Measurements from ENCODE around the gene SLC40A1.

Gene SLC40A1

DNA sequence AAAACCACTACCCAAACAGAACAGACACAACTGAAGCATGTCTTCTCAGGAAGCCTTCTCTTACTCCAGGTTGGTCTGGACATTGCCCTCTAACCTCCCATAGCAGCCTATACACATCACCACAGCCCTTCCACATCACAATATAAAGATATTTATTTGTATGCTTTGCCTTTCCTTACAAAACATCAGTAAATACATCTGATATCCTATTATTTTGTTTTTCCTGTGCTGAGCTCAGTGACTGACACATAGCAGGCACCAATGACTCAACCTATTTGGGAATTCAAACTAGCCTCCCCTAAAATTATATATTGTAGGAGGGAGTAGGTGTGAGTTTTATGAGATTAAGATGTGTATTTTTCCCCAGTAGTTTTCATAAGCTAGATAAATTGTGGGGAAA is 28.8 kb downstream of the SLC40A1 start:
- Histone ChIP-seq H3K36me3 (ENCODE audit: control insufficient read depth, insufficient read depth, low read length) (no peaks in the 10 kb centered on the region), H3K9ac (ENCODE audit: low read length) (no peak overlapping the region), H3K4me1 (ENCODE audit: control insufficient read depth, insufficient read depth, low read length) (peaks cover 14% of the 10 kb centered on the region), H3K27ac (ENCODE audit: low read depth, low read length) (no peak overlapping the region), H3K4me3 (ENCODE audit: low read depth, low read length) (no peak overlapping the region), H3K9me3 (ENCODE audit: control insufficient read depth, insufficient read depth, low read depth, low read length) (no peaks in the 10 kb centered on the region), H3K27me3 (ENCODE audit: control insufficient read depth, insufficient read depth, low read length) (no peaks in the 10 kb centered on the region)

DNA sequence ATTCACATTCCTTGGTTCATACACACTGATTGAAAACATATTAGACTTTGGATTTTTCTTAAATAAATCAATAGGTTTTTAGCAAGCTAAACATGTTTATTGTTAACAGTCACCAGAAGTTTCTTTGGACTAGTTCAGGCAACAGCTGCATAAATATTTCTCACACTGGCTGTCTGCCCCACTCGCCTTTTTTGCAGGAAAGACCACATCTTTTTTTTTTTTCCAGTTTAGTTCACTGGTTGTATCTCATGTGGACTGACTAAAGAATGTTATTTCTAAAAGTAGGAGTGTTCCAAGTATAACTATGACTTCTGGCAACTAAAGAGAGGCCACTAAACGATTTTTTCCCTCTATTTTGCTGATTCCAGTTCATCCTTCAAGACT is 31.1 kb downstream of the SLC40A1 start:
- no peaks in the 10 kb centered on the region for H3K9me3 ChIP-seq (ENCODE audit: control insufficient read depth, insufficient read depth, low read depth, low read length)
- no peak overlapping the region for H3K27ac ChIP-seq (ENCODE audit: low read depth, low read length)
- no peaks in the 10 kb centered on the region for H3K36me3 ChIP-seq (ENCODE audit: control insufficient read depth, insufficient read depth, low read length)
- H3K27me3 ChIP-seq (ENCODE audit: control insufficient read depth, insufficient read depth, low read length) = no peaks in the 10 kb centered on the region
- H3K9ac ChIP-seq (ENCODE audit: low read length) = no peak overlapping the region
- no peak overlapping the region for H3K4me3 ChIP-seq (ENCODE audit: low read depth, low read length)
- H3K4me1 ChIP-seq (ENCODE audit: control insufficient read depth, insufficient read depth, low read length) = peaks cover 5% of the 10 kb centered on the region; the same call in 1 of the 2 replicates

DNA sequence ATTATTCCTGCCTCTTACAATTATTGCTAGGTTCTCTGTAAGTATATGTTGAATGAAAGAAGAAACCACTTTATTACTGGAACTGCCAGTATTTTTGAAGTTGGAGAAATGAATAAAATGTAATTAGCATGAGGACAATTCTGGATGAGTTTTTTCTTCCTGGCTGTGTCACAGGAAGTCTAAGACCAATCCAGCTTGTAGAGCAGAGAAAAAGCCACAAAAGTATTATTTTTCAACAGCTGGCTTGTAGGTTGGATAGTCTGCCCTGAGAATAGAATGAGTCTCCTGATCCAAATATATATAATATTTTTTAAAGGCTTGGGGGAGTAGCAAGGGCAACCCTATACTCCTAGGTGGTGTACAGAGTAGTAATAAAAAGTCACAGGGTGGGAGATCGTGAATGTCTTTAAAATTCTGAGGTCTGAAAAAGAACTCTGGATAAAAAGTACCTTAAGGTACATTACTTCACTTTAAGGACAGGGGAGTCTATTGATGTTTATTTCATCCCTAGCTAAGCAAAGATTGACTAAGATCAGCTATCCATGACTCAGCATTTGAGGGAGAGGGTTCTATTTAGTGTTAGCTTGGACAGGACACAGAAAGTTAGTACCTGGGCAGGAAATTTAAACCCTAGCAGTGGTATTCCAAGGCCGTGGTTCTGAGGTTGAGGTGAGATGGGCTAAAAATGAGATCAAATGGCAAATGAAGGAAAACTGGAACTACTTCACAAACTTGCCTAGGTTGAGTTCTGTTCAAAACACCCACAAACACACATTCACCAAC is 31.7 kb downstream of the SLC40A1 start:
- no peak overlapping the region for H3K27ac ChIP-seq (ENCODE audit: low read depth, low read length)
- H3K9me3 ChIP-seq (ENCODE audit: control insufficient read depth, insufficient read depth, low read depth, low read length) = no peaks in the 10 kb centered on the region
- H3K9ac ChIP-seq (ENCODE audit: low read length) = no peak overlapping the region
- H3K4me3 ChIP-seq (ENCODE audit: low read depth, low read length) = no peak overlapping the region
- H3K27me3 ChIP-seq (ENCODE audit: control insufficient read depth, insufficient read depth, low read length) = no peaks in the 10 kb centered on the region
- H3K4me1 ChIP-seq (ENCODE audit: control insufficient read depth, insufficient read depth, low read length) = peaks cover 5% of the 10 kb centered on the region; the same call in 1 of the 2 replicates
- no peaks in the 10 kb centered on the region for H3K36me3 ChIP-seq (ENCODE audit: control insufficient read depth, insufficient read depth, low read length)

DNA sequence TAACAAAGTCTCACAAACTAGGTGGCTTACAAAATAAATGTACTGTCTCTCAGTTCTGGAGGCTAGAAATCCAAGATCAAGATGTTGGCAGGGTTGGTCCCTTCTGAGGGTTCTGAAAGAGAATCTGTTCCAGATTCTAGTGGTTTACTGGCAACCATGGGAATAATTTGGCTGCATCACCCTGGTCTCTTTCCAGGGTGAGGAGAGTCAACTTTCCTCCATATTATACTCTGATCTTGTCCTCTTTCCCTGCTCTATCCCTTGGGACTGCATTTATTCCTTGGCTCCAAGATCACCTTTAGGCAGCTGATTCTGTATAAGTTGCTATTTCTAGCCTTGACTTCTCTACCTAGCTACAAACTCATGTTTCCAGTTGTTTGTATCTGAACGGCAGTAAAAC is 35.2 kb downstream of the SLC40A1 start:
- Histone ChIP-seq H3K4me3 (ENCODE audit: low read depth, low read length) (no peak overlapping the region), H3K9me3 (ENCODE audit: control insufficient read depth, insufficient read depth, low read depth, low read length) (no peaks in the 10 kb centered on the region)

DNA sequence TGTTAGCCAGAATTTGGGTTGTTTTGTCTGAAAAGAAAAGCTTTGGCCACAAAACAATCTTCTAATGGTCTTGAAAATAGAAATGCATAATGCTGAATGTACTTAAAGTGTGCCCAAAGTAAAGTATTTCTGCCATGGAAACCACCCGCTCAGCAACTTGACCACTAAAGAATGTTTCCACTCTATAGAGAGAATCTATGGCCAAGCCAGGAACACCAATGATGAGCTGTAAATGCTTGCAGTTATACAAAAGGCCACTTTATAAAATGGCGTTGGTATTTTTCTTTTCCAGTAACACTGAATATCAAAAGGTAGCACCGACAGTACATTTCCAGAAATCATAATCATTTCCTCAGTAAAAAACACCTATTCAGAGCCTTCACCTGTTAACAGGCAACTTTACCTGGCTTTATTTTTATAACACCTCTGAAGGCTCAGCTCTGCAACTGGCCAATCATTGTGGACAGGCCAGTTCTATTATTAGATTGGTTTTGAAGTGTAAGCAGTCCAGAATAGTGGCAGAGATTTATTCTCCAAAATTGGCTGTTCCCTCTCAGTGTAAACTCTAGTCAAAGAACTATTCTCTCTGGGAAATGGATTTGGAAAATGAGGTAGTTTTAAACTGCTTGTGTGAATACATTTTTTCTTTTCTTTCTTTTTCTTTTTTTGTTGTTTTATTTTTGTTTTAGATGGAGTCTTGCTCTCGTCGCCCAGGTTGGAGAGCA is 36.1 kb downstream of the SLC40A1 start:
- no peak overlapping the region for H3K4me3 ChIP-seq (ENCODE audit: low read depth, low read length)
- no peak overlapping the region for H3K27ac ChIP-seq (ENCODE audit: low read depth, low read length)
- peaks cover 5% of the 10 kb centered on the region; the same call in 1 of the 2 replicates for H3K4me1 ChIP-seq (ENCODE audit: control insufficient read depth, insufficient read depth, low read length)
- H3K9me3 ChIP-seq (ENCODE audit: control insufficient read depth, insufficient read depth, low read depth, low read length) = no peaks in the 10 kb centered on the region
- no peaks in the 10 kb centered on the region for H3K36me3 ChIP-seq (ENCODE audit: control insufficient read depth, insufficient read depth, low read length)
- H3K9ac ChIP-seq (ENCODE audit: low read length) = no peak overlapping the region
- no peaks in the 10 kb centered on the region for H3K27me3 ChIP-seq (ENCODE audit: control insufficient read depth, insufficient read depth, low read length)

More for the DNA sequence above, 35.2 kb downstream of the SLC40A1 start:
- no peaks in the 10 kb centered on the region for H3K27me3 ChIP-seq (ENCODE audit: control insufficient read depth, insufficient read depth, low read length)
- H3K27ac ChIP-seq (ENCODE audit: low read depth, low read length) = no peak overlapping the region
- no peaks in the 10 kb centered on the region for H3K36me3 ChIP-seq (ENCODE audit: control insufficient read depth, insufficient read depth, low read length)
- H3K4me1 ChIP-seq (ENCODE audit: control insufficient read depth, insufficient read depth, low read length) = peaks cover 5% of the 10 kb centered on the region; the same call in 1 of the 2 replicates
- H3K9ac ChIP-seq (ENCODE audit: low read length) = no peak overlapping the region

DNA sequence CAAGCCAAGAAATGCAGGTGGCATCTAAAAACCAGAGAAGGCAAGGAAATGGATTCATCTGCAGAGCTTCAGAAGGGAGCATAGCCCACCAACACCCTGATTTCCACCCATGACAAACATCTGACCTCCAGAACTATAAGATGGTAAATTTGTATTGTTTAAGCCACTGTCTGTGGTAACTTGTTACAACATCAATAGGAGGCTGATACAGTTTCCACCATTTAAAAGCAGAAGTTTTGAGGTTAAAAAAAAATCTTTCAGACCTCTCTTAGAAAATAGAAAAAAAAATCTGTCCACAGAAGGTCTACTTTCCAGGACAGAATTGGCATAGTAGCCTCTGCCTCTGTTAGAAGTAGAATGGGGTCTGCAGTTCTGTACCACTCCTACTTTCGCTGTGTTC is 37.2 kb downstream of the SLC40A1 start:
- H3K4me3 ChIP-seq (ENCODE audit: low read depth, low read length) = no peak overlapping the region
- no peaks in the 10 kb centered on the region for H3K4me1 ChIP-seq (ENCODE audit: control insufficient read depth, insufficient read depth, low read length)
- H3K27ac ChIP-seq (ENCODE audit: low read depth, low read length) = no peak overlapping the region
- no peaks in the 10 kb centered on the region for H3K36me3 ChIP-seq (ENCODE audit: control insufficient read depth, insufficient read depth, low read length)
- no peaks in the 10 kb centered on the region for H3K27me3 ChIP-seq (ENCODE audit: control insufficient read depth, insufficient read depth, low read length)
- no peaks in the 10 kb centered on the region for H3K9me3 ChIP-seq (ENCODE audit: control insufficient read depth, insufficient read depth, low read depth, low read length)
- no peak overlapping the region for H3K9ac ChIP-seq (ENCODE audit: low read length)

DNA sequence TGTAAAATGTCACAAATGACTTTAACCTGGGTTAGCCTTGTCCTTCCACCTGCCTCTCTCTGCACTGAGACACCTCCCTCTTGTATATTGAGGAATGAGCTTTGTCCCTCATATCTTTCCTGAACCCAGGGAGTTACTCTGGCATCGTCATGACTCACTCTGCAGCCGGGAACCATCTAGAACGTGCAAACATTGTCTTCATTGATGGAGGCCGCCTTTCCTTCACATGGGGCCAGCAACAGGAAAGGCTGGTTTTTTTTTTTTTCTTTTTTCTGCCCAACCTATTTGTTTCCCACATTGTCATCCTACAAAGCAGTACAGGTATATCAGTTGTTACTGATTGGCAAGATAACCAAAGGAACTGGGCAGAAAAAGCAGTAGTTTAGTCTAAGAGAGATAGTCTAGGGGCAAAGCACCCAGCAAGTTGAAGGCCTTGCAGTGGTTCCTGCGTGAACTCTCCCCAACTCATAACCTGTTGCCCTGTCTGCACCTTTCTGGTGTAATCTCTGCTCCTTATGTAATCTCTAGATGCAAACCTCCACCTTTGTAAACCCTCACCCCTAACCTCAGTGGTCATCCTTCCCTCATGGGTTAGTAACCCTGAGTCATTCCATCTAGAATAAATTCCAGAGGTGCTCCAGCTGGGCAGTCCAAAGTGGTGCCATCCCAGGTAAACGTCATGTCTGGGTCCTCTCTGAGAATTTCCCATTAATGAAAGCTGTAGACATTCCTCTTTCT is 38.3 kb downstream of the SLC40A1 start:
- no peak overlapping the region for H3K4me3 ChIP-seq (ENCODE audit: low read depth, low read length)
- H3K27me3 ChIP-seq (ENCODE audit: control insufficient read depth, insufficient read depth, low read length) = no peaks in the 10 kb centered on the region
- no peaks in the 10 kb centered on the region for H3K36me3 ChIP-seq (ENCODE audit: control insufficient read depth, insufficient read depth, low read length)
- no peak overlapping the region for H3K27ac ChIP-seq (ENCODE audit: low read depth, low read length)
- no peaks in the 10 kb centered on the region for H3K4me1 ChIP-seq (ENCODE audit: control insufficient read depth, insufficient read depth, low read length)
- no peak overlapping the region for H3K9ac ChIP-seq (ENCODE audit: low read length)
- H3K9me3 ChIP-seq (ENCODE audit: control insufficient read depth, insufficient read depth, low read depth, low read length) = no peaks in the 10 kb centered on the region

DNA sequence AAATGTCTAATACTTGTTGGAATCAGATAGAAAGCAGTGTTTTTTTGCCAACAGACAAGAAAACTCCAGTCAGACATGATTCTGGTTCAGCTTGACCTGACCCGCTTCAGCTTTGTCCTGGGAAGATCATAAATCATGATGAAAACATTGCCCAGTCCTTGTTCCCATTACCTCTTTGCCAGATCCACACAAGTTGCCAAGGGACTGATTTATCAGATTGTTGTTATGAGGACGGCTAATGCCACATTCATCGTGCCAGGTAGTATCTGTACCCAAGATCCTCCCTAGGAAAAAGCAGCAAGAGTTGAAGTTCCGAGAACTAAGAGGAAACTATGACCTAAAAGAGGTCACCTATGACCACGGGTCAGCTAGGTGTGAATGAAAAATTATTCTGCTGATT is 39.0 kb downstream of the SLC40A1 start:
- Histone ChIP-seq H3K36me3 (ENCODE audit: control insufficient read depth, insufficient read depth, low read length) (no peaks in the 10 kb centered on the region), H3K27ac (ENCODE audit: low read depth, low read length) (no peak overlapping the region), H3K9ac (ENCODE audit: low read length) (no peak overlapping the region), H3K9me3 (ENCODE audit: control insufficient read depth, insufficient read depth, low read depth, low read length) (no peaks in the 10 kb centered on the region), H3K27me3 (ENCODE audit: control insufficient read depth, insufficient read depth, low read length) (no peaks in the 10 kb centered on the region), H3K4me3 (ENCODE audit: low read depth, low read length) (no peak overlapping the region), H3K4me1 (ENCODE audit: control insufficient read depth, insufficient read depth, low read length) (no peaks in the 10 kb centered on the region)

DNA sequence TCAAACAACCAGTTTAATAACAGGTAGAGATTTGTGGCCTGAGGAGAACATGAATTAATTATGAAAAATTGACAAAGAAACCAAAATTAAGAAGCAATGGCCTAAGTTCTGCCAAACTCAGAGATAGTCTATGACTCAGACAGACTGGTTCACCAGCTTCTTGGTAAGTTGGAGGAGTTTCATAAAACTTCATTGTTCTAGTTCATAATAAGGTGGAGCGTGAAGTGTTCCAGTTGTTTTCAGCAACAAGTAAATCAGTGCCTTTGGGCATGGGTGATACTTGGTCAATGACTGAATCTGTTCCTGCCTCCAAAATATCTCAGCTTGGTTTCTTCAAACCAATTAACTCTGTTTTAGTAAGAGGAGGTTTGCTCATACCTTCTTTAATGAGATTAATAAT is 40.0 kb downstream of the SLC40A1 start:
- no peaks in the 10 kb centered on the region for H3K36me3 ChIP-seq (ENCODE audit: control insufficient read depth, insufficient read depth, low read length)
- H3K4me1 ChIP-seq (ENCODE audit: control insufficient read depth, insufficient read depth, low read length) = no peaks in the 10 kb centered on the region
- no peak overlapping the region for H3K27ac ChIP-seq (ENCODE audit: low read depth, low read length)
- H3K9ac ChIP-seq (ENCODE audit: low read length) = no peak overlapping the region
- H3K4me3 ChIP-seq (ENCODE audit: low read depth, low read length) = no peak overlapping the region
- no peaks in the 10 kb centered on the region for H3K9me3 ChIP-seq (ENCODE audit: control insufficient read depth, insufficient read depth, low read depth, low read length)
- no peaks in the 10 kb centered on the region for H3K27me3 ChIP-seq (ENCODE audit: control insufficient read depth, insufficient read depth, low read length)

DNA sequence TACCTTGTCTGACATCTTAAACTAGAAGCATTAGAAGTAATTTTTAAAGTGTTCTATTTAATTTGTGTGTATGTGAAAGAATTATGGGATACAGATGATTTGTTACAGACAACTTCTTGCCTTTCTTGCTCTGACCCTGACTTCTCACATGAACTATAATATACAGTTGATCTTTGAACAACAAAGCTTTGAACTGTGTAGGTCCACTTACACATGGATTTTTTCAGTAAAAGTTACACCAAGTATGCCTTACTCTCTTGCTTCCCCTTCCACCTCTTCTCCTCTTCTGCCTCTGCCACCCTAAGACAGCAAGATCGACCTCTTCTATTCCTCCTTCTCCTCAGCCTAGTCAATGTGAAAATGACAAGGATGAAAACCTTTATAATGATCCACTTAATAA is 42.2 kb downstream of the SLC40A1 start:
- Histone ChIP-seq H3K27ac (ENCODE audit: low read depth, low read length) (no peak overlapping the region), H3K36me3 (ENCODE audit: control insufficient read depth, insufficient read depth, low read length) (no peaks in the 10 kb centered on the region)

DNA sequence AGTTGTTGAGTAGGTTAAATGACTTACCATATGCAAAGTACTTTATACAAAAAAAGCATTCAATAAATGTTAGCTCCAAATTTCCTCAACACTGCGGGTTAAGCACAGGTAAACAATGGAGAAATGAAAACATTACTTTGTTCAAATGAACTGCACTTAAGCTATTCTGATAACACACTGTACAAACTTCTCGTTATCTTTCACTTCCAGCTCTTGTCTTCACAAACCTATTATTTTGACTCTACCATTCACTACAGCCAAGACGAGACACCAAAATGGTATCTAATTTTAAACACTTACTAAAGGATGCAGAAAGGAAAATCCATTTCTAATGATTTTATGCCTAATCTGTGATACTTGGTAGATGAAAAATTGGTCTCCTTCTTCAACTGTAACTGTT is 43.8 kb downstream of the SLC40A1 start:
- Histone ChIP-seq H3K4me3 (ENCODE audit: low read depth, low read length) (no peak overlapping the region), H3K27me3 (ENCODE audit: control insufficient read depth, insufficient read depth, low read length) (no peaks in the 10 kb centered on the region), H3K36me3 (ENCODE audit: control insufficient read depth, insufficient read depth, low read length) (no peaks in the 10 kb centered on the region), H3K9me3 (ENCODE audit: control insufficient read depth, insufficient read depth, low read depth, low read length) (no peaks in the 10 kb centered on the region), H3K27ac (ENCODE audit: low read depth, low read length) (no peak overlapping the region), H3K4me1 (ENCODE audit: control insufficient read depth, insufficient read depth, low read length) (no peaks in the 10 kb centered on the region), H3K9ac (ENCODE audit: low read length) (no peak overlapping the region)

More for the DNA sequence above, 42.2 kb downstream of the SLC40A1 start:
- Histone ChIP-seq H3K9me3 (ENCODE audit: control insufficient read depth, insufficient read depth, low read depth, low read length) (no peaks in the 10 kb centered on the region), H3K27me3 (ENCODE audit: control insufficient read depth, insufficient read depth, low read length) (no peaks in the 10 kb centered on the region), H3K9ac (ENCODE audit: low read length) (no peak overlapping the region), H3K4me1 (ENCODE audit: control insufficient read depth, insufficient read depth, low read length) (no peaks in the 10 kb centered on the region), H3K4me3 (ENCODE audit: low read depth, low read length) (no peak overlapping the region)

All from HUES6 (cell line).